GM19351 (cell line): ENCODE data around the gene FAT3.

ENCODE experiments used
- ATAC-seq: cut with Tn5 transposase; IDR thresholded peaks from one replicate; pipeline ENCODE4 v1.9.1; 2021; ENCODE audit warnings: mild to moderate bottlenecking, moderate library complexity; ENCODE audit not compliant: unreplicated experiment

The FAT3 gene

DNA sequence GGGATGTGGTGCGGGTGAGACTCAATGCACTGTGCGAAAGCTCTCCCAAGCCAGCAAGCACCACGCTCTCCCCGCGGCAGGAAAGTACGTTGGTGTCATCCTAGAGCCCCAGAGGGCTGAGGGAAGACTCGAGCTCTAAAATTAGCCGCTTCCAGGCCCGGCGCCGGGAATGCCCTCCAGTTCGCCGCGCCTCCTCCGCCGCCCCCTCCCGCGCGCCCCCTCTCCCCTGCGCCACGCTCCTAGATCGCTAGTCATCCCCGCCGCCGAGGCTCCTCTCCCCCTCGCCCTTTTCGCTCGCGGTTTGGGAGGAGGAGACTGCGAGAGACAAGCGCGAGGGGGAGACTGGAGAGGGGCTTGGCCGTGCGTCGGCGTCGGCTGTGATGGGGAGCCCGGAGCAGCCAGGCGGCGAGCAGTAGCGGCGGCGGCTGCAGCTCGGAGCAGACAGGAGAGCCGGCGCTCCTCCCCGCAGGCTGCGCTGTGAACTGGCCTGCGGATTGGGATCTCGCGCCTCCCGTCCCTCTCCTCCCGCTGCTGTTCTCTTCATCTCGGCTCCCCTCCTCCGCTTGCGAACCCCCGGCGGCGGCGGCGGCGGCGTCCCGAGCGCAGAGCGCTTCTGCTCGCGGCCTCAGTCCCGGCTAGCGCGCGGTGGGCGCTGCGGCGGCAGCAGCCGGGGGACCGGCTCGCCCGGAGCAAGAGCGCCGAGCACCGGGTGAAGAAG lies at the start of gene FAT3:
Gene FAT3 (plus strand): TSS at position 412 of the 718 bp plus-strand sequence. CDS start 127,295 bp downstream, outside the sequence.
- no peak for ATAC-seq

DNA sequence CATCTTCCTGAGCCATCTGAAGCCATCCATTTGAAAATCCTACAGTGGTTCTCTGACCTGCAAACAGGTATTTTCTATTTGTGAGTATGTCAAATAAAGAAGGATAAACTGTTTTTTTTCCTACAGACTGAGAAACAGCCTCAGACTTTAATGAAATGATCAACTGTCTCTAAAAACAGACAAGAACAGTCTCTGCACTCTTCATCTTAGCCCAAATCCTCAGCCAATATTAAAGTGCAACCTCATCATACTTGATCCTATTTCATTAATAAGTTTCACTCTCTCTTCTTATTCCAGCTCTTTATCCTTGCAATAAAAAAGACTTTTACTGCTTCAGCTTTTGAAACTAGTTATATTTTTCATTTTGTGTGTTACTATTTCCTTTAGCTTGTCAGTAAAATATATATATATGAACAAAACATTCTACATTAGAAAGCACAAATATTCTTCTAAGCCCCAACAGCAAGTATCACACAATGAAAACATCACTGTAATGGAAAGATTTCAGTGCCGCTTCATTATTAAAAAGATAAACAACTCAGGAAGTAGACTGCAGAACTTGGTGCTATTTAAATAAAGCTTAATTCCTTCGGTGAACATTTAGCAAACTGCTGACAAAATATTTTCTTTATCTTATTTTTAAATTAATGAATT lies 45.5 kb upstream of the FAT3 start:
- no peak for ATAC-seq

DNA sequence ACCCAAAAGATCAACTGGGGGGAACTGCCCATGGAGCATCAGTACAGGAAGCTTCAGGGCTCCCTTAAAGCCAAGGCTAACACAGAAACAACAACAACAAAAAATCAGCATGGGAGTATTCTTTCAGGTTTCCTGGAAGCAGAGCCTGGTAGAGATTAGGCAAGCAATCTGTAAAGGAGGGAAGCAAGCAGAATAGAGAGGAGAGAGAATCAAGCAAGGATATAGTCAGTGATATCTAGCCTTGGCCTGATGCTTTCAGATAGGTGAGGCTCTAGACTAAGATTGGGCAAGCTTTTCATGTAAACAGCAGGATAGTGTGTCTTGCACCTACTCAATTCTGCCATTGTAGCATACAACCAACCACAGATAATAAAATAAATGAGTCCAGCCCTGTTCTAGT lies 44.4 kb upstream of the FAT3 start:
- no peak for ATAC-seq

DNA sequence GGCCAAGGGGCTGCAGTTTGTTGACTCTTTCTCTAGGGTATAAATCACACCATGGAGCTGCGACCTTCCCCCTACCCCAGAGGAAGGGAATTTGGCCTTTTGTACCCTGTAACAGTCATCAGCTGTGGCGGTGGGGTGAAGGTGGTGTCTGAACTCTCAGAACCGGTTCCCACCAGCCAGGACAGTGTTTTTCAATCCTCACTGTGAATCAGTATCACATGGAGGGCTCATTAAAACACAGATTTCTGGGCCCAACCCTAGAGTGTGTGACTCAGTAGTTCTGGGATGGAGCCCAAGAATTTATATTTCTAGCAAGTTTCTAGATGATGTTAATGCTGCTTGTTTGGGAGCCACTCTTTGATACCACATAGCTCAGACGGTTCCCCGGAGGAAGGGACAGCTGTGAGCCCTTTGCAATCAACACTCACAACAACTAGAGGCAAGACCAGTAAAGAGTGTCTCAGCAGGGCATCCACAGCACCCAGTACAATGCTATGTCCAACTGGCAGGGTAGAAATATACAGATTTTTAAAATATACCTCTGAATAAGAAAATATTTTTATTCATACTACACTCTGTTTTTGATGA lies 43.9 kb upstream of the FAT3 start:
- ATAC-seq: no peak

DNA sequence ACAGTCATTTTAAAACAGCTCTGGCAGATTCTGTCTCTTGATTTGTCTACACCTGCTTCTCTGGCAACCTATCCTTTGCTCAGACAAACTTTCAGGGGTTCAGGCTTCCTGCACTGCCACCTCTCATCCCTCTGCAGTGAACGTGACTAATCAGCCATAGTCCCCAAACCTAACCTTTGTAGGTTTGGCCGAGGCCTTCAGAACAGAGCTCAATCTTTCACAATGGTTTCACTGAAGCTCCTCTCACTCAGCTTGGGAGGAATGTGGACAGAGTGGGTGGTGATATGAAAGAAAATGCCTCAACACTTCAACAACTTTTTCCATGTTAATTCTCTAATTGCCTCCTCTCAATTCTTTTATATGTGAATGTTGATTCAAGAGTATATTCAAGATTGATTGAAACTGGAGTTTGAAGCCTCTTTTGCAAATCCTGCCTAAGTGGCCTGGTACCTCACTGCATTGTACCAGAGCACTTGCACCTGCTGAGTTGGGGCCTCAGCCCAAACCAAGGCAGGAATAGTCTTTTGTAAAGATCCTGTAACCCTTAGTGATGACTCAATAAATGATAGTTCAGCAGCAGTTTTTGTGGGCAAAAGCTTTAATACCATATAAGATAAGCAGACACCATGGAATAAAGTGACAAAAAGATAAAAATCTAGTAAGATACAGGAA lies 33.9 kb upstream of the FAT3 start:
- no peak for ATAC-seq

DNA sequence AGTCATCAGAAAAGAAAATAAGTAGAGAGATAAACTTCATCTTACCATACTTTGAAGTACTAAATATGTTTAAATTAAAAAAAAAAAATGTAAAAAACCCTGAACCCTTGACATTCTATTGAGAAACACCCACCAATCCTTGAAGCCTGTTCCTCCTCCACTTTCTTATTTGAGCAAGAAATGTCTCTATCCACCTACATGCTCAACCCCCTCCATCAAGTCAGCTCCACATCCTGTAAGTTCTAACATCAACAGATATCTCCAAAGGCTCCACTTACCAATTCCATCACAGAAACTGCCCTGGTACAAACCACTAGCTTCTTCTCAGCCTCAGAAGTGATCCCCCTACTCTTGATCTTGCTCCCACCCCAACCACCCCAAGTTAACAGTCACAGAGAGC lies 32.5 kb upstream of the FAT3 start:
- ATAC-seq: no peak

DNA sequence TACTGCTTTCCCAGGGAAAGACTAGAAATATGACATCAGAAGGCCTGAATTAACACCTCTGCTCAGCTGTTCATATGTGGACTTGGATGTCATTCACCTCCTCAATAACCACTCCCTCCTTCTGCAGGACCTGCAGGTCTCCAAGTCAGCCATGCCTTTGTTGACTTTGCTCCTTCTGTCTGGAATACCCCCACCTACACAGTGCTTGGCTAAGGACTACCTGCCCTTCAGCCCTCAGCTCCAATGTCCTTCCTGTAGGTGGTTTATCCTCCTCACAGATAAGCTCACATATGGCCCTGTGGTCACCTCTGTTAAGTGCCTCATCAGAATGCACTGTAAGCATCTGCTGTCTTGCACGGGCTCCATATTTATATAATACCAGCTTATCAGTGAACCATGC lies 26.4 kb upstream of the FAT3 start:
- ATAC-seq: no peak

DNA sequence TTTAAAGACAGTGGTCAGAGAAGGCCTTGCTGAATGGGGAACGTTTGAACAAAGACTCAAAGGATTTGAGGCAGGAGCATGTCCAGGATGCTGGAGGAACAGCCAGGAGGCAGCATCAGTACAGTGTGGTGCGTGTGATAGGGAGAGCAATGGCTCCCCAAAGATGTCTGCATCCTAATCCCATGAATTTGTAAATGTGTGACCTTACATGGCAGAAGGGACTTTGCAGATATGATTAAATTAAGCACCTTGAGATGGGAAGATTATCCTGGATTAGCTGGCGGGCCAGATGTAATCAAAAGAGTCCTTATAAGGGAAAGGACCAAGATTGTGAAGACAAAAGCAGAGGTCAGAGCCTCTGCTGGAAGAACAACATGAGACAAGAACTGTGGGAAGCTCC lies 24.6 kb upstream of the FAT3 start:
- ATAC-seq: no peak

DNA sequence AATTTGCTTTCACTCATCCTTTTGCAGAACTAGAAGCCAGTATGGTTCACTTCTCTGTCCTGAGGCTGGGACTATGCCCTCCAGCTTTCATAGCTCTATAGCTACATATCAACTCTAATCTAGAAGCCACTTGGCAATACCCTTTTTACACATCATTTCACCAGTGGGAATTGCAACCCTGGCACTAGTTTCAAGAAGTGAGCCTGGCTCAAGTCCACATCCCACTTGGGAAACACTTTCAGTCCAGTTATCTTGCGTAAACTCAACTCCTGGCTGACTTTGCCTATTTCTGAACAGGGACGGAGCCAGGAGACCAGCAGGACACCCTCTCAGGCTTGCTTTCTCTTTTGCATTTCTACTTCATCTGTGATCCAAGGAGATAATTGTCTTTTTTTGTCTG lies 19.9 kb upstream of the FAT3 start:
- ATAC-seq: no peak

DNA sequence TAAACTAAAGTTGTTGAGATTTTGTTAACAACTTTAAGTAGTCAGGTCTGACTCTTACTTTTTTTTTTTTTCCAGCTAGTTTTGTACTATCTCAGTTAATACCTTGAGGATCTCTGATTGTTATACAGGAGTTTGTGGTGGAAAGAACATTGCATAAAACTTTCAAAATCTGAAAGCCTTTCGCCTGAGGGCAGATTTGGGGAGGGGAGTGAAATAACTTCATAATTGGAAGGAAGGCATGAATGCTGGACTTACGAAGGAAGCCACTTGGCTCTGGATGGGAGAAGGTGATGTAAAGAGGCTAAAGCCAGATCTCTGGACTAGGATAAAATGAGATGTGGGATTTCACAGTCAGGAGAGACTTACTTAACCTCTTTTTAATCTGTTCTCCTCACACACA lies 18.2 kb upstream of the FAT3 start:
- ATAC-seq: no peak

DNA sequence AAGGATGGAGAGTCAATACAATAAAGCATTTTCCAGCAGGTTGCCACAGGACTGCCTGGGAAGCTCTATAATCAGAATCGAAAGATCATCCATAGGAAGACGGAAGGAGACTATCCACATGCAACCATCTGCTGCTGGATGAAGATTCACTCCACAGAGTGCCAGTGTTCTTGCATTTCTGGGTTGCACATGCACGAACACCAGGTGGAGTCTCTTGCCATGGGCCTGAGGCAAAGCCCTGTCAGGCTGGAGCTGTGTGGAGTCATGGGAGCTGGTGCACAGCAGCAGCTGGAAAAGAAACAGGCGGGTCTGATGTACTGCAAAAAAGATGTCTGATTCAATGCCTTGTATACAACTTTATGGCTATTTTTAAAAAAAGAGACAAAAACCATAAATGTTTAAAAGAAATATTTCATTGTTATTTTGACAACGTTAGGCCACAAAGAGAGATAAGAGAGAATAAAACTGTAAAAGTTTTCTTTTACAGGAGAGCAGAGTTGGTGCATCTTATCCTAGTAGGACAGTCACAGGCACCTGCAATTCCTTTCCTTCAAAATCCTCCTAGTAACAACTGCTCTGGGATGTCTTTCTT lies 12.9 kb upstream of the FAT3 start:
- no peak for ATAC-seq

DNA sequence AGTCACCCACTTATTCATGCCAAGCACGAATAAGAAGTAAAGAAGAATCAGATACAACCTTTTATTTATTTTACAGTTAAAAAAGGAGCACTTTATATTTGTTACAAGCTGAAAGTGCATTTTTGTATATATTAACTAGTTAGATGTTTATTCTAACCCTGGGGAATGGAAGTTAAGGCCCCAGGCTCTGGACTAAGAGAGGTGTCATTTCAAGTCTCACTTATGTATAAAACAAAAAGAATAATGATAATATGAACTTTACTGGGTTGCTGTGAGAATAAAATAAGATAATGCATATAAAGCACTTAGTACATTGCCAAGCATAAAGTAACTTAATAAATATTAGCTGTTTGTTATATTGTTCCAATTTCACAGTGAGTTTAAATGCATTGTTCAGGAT lies 12.1 kb upstream of the FAT3 start:
- ATAC-seq: no peak

DNA sequence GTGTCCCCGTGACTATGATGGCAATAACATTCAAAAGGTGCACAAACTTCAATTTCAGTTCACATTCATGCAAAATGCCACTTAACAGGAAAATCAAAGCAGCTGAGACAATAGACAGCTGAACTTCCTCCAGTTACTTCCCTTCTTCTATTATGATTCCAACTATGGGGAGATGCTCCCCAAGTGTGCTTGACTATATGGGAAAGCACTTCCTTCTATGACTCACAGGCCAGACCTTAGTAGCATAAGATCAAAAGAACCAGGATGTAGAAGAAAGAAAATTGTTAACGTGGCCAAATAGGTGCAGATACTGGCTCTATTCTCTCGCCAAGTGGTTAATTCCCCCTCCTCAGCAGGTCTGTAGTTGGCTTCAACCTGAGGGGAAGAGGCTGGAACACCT lies 7.8 kb upstream of the FAT3 start:
- ATAC-seq: no peak

DNA sequence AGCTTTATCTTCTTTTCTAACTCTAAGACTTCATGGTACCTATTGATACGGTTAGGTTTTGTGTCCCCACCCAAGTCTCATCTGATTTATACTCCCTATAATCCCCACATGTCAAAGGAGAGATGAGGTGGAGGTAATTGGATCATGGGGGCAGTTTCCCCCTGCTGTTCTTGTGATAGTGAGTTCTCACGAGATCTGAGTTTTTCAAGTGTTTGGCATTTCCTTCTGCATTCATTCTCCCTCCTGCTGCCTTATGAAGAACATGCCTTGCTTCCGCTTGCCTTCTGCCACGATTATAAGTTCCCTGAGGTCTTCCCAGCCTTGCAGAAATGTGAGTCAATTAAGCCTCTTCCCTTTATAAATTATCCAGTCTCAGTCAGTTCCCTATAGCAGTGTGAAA lies 5.1 kb upstream of the FAT3 start:
- ATAC-seq: no peak

DNA sequence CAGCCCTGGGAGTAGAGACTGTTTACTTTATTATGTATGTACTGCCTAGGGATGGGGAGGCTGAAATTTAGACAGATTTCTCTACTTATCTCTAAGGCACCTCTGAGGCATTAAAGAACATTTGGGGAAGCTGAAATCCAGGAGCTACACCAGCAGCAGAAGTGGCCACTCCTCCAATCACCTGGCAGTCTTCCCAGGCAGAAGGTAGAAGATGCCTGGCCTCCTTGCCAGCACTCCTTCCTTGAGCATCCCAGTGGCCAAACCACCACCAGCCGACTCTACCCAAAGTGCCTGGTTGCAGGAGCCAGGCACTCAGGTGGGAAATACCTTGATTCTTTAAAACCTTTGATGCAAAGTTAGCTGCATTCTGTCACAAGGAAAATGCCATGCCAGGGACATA lies 1.9 kb upstream of the FAT3 start:
- no peak for ATAC-seq

DNA sequence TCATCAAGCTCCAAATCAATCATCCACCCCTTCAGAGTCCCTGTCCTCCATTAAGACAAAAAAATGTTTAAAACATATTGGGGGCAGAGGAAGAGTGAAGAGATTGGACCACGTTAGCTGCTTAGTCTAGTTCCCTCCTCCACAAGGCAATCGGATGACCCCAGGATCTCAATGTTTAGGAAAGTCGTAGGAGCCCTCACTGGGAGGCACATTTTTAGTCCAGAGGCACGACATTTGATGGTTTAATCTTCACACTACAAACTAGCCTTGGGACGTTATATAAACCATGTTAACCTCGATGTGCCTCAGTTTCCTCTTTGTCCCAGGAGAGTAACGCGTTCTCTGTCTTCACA lies 588 bp upstream of the FAT3 start:
- no peak for ATAC-seq

DNA sequence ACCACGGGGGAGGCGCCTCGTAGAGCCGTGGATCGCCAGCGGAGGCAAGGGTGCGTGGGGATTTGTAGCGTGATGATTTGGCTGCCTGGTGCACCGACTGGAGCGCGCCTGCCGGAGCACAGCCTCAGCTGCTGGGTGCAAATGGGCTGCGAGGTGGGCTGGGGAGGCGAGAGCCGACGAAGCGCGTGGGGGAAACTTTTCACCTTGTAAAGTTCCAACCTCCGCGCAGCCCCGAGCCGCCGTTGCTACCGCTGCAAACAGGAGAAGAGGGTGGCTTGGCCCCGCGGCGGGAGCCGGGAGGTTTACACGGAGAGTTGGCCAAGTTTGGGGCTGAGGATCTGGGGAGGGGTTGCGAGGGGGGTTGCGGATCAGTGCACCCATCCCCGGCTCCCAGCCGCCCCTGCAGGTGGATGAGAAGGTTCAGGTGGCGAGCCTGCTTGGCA lies 528 bp downstream of the FAT3 start:
- no peak for ATAC-seq

DNA sequence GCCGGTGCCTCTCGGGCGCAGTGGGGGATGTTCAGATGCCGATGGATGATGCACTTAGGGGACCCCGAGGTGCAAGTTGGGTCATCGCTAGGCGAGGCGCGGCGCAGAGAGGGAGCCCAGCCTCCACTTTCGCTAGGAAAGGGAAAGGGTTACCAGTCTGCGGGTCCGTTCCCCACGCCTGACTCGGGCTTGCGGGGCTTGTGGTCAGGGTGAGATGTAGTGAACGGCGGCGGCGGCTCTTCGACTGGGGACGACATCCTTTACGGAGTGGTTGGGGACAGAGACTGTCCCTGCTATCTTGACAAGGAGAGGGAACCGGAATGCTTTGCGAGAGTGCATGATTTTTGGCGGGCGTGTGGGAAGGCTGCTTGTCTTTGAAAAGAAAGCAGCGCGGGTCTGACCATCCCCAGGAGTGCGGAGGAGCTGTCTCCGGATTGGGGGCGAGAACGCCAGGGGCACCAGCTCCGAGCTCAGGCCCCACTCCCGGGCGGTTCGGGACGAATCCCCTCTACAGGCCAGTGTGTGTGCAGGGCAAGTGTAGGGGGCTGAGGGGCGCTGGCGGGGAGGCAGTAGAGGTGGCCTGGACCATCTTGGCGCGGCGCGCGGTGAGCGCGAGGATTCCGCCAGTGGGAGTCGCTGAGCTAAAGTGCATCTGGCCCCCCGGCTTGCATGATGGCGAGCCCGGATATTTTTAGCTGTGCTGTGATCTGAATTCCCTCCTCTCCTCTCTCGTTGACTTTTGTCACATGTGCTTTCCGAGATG lies 1.1 kb downstream of the FAT3 start:
- no peak for ATAC-seq

DNA sequence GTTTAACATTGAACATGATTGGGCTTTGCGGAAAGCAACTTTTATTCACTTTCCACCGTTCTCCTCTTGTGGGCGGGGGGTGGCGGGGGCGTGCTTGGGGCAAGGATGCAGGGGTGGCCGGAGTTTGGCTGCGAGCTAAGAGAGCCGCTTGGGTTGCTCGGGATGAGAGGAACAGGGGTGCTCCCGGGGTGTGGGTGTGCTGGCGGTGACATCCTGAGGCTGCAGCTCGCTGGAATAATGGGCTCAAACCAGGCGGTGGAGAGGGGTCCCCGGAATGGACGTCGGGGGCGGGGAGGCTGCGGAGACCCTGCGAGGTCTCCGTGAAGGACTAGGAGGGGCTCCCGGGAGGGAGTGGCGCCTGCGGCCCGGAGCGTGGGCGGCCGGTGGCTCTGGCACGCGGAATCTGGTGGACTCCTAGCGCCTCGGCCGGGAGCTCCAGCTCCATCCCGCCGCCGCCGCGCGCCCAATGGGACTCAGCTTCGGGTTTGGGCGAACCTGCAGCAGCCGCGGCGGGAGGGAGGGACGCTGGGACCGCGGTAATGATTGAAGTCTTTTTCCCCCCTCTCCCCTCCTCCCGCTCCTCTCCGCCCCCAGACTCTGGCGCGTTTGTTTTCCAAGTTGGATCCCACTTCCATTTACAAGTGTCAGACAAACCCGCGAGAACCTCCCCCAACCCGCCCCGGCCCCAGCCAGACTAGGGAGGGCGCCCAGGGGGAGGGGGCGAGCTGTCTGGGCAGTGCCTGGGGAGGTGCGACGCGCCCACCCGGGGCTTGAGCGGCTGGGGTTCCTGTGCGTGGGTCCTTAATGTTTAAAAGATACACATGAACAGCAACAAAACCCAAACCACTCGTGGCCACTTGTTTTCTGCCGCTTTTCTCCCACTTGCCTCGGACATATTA lies 2.0 kb downstream of the FAT3 start:
- no peak for ATAC-seq
